HG02763 (cell line): ENCODE data around the gene LSAMP.

Source experiments
- ATAC-seq: cut with Tn5 transposase; IDR thresholded peaks from one replicate; pipeline ENCODE4 v1.9.1; 2021; ENCODE audit warnings: mild to moderate bottlenecking, moderate library complexity; ENCODE audit not compliant: unreplicated experiment

LSAMP gene

GRCh38 chr3:116367761-116368395, 77.4 kb downstream of the LSAMP start:
- no peak for ATAC-seq

DNA sequence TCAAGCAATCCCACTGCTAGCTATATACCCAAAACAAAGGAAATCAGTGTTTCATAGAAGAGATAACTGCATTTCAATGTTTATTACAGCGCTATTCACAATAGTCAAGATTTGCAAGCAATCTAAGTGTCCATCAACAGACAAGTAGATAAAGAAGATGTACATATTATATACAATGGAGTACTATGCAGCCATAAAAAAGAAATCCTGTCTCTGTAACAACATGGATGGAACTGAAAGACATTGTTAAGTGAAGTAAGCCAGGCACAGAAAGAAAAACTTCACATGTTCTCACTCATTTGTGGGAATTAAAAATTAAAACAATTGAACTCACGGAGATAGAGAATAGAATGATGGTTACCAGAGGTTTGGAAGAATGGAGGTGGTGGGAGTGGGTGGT, 89.2 kb downstream of the LSAMP start:
- ATAC-seq, result no peak

DNA sequence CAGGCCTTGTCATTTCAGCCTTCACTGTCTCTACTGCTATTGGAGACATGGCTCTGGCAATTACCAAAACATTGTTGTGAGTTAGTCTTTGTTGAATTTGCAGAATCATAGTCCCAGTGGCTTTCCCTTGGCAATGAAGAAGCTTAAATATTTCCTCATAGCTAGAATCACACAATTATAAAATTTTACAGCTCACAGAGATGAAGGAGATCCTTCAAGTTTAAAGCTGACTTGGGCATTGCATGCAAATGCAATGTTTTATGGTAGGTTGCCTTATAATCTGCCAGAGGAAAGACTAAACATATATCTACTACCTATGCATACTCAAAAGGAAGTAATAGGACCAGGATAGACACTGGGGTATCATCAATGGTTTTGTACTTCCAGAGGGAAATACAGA, 90.9 kb downstream of the LSAMP start:
- no peak for ATAC-seq

- ATAC-seq, result no peak
Observed at GRCh38 chr3:116350119-116350733, 95.1 kb downstream of the LSAMP start.

DNA sequence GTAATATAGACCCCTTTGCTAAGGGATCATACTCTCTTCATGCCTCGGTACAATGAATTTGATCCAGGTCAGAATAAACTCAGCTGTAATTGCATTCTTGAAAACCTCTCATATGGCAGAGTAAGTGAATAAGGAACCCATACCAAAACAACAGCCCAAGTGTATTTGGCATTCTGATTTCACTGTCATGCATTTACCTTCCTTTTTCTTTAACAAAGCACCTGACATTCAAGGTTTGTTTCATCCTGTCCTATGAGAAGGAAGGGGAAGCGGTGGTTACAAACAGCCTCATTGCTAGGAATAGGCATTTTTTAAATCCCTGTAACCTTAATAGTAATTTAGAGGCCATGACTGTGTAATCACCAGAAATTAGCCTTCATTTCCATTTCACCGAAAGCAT, 97.1 kb downstream of the LSAMP start:
- no peak for ATAC-seq

DNA sequence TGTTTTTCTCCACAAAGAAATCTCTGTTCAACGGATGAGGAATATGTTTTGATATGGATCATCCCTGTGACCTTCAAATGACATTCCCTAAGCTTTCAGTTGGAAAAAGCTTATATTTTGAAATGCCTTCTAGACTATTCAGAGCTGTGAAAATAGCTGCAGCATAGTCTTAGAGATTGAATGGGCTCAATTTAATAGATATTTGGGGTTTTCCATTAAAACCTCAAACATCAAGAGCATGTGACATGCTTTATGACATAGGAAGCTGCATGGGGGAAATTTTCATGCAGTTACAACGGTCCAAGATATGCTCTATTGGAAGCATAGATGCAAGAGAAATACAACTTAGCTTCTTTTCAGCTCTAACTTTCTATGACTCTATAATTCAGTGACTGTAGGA, 102.8 kb downstream of the LSAMP start:
- no peak for ATAC-seq

GRCh38 chr3:116341899-116342298, 103.4 kb downstream of the LSAMP start:
- no peak for ATAC-seq

DNA sequence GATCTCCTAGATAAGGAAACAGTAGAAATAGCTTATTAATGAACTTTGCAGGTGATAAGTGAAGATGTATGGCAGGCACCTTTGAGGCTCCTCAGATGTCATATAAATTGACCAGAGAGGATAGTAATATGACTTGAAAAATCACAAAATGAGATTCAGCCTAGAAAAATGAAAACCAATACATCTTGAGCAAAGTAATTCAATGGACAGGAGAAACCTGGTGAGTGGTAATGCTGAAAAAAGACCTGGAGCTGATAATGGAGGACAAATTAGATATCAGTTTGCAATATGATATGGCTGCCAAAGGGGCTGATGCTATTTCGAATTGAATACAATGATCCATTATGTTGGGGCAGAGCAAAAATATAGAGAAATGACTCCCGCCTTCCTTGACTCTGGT, 103.9 kb downstream of the LSAMP start:
- ATAC-seq, result no peak

- ATAC-seq, result no peak
Observed at GRCh38 chr3:116340680-116341216, 104.5 kb downstream of the LSAMP start.

DNA sequence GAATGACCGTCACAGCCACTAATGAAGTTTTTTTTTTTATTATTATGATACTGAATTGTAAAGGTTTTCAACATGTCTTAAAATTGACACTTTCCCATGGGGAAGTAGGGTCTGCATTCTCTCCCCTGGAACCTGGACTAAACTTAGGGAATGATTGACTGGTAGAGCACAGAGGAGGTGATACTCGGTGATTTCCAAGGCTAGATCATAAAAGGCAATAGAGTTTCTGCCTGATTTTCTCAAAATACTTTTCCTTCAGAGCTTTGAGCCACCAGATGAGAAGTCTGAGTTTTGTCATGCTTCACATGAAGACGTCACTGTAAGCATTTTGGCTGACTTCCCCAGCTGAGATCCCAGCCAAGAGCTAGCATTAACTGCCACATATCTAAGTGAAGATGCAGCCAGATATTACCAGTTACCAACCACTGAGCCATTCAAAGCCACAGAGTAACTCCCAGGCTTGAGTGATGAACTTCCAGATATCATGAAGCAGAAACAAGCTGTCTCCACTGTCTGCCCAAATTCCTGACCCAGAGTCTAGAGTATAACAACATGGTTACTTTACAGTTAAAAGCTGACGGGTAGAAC, 105.8 kb downstream of the LSAMP start:
- no peak for ATAC-seq

DNA sequence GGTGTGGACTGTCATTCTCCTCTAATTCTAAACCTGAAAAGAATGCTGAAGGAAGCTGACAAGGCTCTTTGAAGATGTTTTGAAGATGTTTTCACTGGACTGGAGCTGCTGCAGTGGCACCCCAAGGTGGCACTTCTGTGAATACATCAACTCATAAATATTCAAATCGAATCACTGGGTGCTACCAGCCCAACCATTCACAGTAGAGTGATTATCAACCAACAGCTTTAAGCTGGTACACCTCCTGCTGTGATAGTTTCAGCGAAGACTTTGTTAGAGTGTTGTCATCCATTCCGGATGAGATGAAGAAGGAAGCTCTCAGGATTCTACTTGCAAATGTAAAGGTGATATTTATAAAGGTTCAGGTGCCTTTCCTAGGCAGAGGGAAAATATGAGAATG, 106.6 kb downstream of the LSAMP start:
- no peak for ATAC-seq

DNA sequence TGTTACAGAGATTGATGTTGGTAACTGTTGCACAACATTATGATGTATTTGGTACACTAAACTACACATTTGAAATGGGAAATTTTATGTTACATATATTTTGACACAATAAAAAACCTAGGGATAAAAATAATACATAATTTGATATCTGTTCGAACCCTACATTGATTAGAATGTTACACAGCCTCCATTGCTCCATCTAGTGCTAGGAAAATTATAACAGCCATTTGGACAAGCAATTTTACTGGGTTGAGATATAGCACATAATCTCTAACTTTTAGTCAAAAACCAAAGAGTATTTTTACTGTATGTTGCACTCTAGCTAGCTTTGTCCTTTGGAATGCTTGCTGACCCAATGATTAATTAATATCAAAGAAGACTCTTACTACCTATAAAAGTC, 108.1 kb downstream of the LSAMP start:
- ATAC-seq, result no peak

DNA sequence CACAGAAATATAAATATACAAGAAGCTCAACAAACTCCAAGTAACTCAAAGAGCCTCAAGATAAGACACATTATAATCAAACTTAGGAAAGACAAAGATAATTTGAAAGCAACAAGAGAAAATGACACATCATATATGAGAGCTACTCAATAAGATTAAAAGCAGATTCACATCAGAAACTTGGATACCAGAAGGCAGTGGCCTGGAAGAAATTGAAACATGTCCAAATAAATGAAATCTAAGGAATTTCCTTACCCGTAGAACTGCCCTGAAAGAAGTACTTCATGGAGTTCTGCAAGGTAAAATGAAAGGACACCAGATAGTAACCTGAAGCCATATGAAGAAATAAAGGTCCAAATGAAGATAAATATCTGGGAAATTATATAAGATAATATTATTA, 113.9 kb downstream of the LSAMP start:
- no peak for ATAC-seq

GRCh38 chr3:116322750-116323375, 122.4 kb downstream of the LSAMP start:
- ATAC-seq, result no peak

- ATAC-seq, result no peak
Observed at GRCh38 chr3:116318370-116318769, 126.9 kb downstream of the LSAMP start.

- no peak for ATAC-seq
Observed at GRCh38 chr3:116316771-116317170, 128.5 kb downstream of the LSAMP start.

- no peak for ATAC-seq
Observed at GRCh38 chr3:116314476-116314875, 130.8 kb downstream of the LSAMP start.

DNA sequence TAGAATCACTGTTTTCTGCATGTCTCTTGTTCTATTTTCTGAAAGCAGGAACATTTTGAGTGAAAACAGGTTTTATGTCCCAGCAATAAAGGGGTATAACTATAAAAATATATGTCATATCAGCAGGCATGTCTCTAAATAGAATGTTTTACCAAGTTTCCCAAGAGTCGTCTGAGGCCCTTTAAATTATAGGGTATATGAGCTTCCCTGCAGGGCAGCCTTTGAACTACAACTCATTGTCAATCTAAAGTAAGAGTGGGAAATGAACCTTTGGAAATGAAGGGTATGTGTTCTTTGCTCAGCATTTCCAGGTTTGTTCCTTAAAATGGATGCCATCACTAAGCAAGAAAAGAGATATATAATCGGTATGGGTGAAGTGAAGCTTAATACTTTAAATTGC, 138.6 kb downstream of the LSAMP start:
- no peak for ATAC-seq

DNA sequence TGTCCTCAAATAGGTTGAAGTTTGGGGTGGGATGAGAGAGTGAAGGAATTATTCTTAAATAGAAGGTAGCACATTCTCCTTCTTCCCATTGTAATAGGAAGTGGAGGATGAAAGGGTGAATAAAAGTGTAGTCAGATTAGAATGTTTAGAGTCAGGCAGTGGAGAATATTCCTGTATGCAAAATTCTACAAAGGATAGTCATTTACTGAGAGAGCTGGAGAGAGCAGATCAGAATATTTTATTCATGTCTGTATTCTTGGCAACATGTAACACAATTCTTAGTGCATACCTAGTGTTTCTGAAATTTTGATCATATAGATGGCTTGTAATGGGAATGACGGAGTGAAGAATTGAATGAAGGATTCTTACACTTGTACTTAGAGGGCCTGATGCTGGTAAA, 139.1 kb downstream of the LSAMP start:
- no peak for ATAC-seq

GRCh38 chr3:116302087-116302747, 143.1 kb downstream of the LSAMP start:
- no peak for ATAC-seq

DNA sequence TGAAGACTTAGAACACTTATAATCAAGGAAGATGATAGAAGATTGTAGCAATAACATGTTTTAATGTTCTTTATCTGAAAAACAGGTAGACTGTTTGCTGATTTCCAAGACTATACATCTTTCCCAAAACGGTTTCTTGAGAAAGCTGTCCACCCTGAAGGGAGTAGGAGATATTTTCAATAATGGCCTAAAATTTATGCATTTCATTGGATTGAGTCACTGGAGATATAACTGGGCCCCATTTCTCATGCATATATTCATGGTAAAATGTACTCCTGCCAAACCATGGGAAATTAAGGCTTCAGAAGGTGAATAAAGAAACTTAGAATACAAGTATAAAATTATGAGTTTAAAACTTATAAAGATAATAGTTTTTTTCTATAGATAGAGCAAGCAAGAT, 143.9 kb downstream of the LSAMP start:
- no peak for ATAC-seq
